GM13976 (cell line): ENCODE measurements around the gene E2F4.

Experiments used
- DNase-seq: peaks from one replicate; pipeline ENCODE4 v3.0.0; 2012; ENCODE audit warnings: low spot score
- in situ Hi-C: fragments of 300-500 bp; cut with MboI; formaldehyde crosslinking; loops from one replicate; pipeline ENCODE4 v1.12.0; 2022; ENCODE audit warnings: low sequenced_read_pairs, mixed read lengths, inconsistent platforms; ENCODE audit not compliant: unreplicated experiment
- TF ChIP-seq, protein P1 (sequence below): IDR thresholded peaks from 2 replicates; pipeline ENCODE4 v1.5.1; 2012; ENCODE audit warnings: borderline replicate concordance, mild to moderate bottlenecking; ENCODE audit not compliant: insufficient read depth; ENCODE audit errors: extremely low read depth, missing control alignments, control extremely low read depth

E2F4 gene

DNA sequence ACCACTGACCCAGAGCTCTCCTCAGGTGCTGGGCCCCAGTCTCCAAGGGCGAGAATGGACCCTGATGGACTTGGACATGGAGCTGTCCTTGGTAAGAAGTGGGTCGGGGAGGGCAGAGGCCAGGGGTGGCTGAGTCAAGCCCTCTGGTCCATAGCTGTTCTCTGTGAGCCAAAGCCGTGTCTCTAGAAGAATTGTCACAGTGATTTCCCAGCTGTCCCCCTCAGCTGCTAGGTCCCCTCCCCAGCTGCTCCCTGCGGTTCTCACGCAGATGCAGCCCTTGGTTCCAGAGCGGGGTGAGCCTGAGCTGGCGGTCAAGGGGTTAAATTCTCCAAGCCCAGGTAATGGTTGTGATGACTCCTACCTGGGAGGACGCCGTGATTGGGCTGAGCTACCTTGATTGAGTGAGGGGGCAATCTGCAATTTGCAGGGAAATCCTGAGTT is 22.9 kb upstream of the E2F4 start:
- in situ Hi-C loops, result loop anchor here (25.0 kb wide), 1 partner anchor 207 kb away; the partner anchor contains the start of gene CES3
- no peak for DNase-seq
- TF ChIP-seq, protein P1, sequence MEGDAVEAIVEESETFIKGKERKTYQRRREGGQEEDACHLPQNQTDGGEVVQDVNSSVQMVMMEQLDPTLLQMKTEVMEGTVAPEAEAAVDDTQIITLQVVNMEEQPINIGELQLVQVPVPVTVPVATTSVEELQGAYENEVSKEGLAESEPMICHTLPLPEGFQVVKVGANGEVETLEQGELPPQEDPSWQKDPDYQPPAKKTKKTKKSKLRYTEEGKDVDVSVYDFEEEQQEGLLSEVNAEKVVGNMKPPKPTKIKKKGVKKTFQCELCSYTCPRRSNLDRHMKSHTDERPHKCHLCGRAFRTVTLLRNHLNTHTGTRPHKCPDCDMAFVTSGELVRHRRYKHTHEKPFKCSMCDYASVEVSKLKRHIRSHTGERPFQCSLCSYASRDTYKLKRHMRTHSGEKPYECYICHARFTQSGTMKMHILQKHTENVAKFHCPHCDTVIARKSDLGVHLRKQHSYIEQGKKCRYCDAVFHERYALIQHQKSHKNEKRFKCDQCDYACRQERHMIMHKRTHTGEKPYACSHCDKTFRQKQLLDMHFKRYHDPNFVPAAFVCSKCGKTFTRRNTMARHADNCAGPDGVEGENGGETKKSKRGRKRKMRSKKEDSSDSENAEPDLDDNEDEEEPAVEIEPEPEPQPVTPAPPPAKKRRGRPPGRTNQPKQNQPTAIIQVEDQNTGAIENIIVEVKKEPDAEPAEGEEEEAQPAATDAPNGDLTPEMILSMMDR, result no peak

DNA sequence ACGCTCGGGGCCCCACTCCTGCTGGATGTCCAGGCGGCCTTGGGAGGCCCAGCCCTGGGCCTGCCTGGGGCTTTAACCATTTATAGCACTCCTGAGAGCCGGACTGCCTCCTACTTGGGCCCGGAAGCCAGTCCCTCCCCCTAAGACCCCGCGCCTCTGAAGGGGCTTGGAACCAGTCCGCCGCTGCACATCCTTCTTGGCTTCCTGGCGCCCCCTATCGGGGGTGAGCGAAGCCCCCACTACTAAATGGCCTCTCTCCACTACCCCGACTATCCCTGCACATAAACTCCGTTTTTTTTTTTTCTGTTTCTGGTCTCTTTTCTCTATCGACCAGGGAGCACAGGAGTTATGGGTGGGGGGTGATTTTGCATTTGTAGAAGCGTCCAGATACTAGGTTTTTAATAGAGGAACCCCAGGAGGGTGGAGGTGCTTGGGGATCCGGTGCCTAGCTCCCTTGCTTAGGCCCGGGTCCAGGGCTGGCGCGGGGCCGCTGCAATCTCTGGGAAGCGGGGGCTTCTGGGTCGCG is 22.2 kb upstream of the E2F4 start:
- peak; percentile 63 for DNase-seq
- in situ Hi-C loops, result loop anchor here (25.0 kb wide), 1 partner anchor 207 kb away; the partner anchor contains the start of gene CES3
- TF ChIP-seq, protein P1, result peak; percentile 60

DNA sequence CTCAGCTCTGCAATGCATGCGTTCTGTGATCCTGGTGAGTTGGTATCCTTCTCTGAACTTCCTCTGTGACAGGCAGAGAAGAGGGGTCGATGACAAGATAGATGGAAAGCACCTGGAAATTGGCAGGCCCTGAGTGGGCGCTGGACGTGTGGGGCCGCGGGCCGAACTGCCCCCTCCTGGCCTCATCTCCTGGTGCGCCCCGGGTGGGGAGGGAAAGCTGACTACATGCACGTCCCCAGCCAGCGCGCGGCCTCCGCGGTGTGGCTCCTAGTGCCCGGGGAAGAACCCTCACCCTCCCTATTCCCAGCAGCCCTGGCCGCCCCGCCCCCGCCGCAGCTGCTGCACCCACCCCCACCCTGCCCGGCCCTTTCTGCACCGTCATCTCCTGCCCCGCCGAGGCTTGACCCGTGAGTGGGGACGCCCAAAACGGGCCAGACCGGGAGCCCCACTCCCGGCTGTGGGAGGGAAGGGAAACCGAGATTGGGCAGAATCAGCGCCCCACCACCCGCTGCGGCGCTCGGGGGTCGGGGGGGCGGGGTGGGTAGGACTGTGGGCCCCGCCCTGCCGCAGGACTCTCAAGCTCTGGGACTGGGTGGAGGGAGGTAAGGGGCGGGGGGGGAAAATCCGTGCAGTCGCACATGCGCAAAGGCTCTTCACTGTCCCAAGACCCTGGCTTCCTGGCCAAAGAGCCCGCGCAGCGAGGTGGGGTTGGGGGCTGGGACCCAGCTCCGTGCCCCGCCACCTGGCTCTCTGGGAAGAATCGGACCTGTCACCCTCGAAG is 21.6 kb upstream of the E2F4 start, which contains the start of gene NOL3:
Gene NOL3 (plus strand): TSS at position 371 of the 781 bp plus-strand sequence.
- TF ChIP-seq, protein P1, result no peak
- DNase-seq, result peak; percentile 84
- in situ Hi-C loops, result loop anchor here (25.0 kb wide), 1 partner anchor 208 kb away; the partner anchor contains the start of gene CES3

DNA sequence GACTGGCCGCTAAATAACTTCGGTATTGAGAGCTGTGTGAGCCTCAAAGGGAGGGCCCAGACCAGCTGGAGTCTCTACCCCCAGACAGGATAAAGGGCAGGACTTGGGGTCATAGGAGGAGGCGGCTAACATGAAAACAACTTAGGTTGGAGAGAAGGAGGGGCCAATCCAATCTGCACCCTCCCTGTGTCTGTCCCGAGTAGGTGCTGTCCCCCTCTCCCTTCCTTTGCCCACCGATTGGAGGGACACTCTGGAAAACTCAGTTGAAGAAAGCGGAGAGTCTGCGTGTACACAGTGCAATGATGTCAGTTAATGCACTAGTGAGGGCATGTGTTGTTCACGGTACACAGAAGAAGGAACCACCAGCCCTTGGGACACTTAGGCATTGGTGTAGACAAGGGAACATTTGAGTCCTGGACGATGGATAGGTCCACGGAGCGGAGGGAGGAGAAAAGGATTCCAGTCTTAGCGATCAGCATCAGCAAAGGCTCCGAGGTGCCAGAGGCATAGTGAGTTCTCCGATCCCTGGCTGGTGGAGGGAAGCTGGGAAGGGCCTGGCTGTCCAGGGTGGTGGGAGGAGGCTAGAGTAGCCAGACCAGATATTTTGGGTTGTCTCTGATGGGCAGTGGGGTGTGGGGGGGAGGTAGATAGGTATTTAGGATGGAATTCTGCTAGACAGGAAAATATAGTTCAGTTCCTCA is 20.9 kb upstream of the E2F4 start:
- peak; percentile 42 for DNase-seq
- TF ChIP-seq, protein P1, result no peak
- in situ Hi-C loops, result loop anchor here (25.0 kb wide), 1 partner anchor 209 kb away; the partner anchor contains the start of gene CES3

DNA sequence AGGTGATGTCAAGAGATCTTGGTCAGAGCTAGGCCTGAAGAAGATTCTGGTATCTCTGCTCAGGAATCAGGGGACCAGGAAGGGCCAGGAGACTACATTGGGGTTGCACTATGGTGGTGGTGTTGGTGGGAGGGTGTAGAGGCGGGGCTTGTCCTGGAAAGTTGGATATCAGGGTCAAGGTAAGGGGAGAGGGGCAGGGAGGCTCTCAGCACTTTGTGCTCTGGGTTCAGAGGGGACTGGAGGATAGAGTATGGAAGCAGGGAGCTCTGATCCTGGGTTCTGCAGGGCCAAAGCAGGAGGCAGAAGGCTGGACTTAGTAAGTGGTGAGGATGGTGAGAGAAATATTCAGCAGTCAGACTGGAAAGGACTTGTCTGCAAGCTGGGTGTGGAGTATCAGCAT is 18.6 kb upstream of the E2F4 start:
- DNase-seq, result no peak
- TF ChIP-seq, protein P1, result no peak
- in situ Hi-C loops, result loop anchor here (25.0 kb wide), 1 partner anchor 211 kb away; the partner anchor contains the start of gene CES3
